Measurements from ENCODE around the gene ADSL.

Gene ADSL

DNA sequence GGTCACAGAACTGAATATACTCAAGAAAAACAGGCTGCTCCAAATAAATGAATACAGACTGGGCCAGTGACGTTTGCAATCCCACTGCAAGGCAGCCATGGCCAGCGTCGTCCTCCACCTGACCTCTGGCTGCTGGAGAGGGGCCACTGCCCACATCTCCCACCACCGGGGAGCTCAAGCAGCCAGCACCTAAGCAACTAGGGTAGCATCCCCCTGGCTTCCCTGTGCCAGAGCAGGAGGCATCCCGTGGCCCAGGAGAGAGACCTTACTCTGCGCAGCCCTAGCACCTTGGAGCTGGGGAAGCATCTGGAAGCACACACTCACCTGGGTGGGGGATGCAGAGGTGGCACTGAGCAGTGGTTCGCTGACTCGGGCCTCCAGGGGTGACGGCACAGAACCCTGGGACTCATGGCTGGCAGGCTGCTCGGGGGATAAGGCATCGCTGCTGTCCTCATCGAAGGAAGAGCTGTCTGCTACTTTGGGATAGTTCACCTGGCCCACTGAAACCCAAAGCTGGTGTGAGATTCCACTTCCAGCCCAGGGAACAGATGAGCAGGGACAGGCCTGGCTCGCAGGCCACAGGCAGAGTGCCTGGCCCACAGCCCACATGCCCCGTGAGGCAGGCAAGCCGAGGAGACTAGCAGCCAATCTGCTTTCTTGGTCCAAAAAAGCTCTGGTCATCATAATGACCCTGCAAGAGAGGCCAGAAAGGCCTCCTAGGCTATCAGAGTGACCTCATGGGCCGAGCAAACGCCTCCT lies 77.8 kb downstream of the ADSL start:
- ChIA-PET CTCF (interaction anchor here (6.6 kb wide), 1 partner anchor 14 kb away, joined by 64 read pairs; no protein-coding TSS in a partner anchor), POLR2A (no interaction called here)
- no peak for DNase-seq (ENCODE audit: low read depth, low spot score)
- H3K4me3 ChIP-seq (ENCODE audit: low read depth, low read length), result no peak overlapping the region
- TF ChIP-seq, protein P1, sequence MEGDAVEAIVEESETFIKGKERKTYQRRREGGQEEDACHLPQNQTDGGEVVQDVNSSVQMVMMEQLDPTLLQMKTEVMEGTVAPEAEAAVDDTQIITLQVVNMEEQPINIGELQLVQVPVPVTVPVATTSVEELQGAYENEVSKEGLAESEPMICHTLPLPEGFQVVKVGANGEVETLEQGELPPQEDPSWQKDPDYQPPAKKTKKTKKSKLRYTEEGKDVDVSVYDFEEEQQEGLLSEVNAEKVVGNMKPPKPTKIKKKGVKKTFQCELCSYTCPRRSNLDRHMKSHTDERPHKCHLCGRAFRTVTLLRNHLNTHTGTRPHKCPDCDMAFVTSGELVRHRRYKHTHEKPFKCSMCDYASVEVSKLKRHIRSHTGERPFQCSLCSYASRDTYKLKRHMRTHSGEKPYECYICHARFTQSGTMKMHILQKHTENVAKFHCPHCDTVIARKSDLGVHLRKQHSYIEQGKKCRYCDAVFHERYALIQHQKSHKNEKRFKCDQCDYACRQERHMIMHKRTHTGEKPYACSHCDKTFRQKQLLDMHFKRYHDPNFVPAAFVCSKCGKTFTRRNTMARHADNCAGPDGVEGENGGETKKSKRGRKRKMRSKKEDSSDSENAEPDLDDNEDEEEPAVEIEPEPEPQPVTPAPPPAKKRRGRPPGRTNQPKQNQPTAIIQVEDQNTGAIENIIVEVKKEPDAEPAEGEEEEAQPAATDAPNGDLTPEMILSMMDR (IDR thresholded peaks at IDR 0.05; ENCODE audit: insufficient read depth, low read length, missing control alignments), result no peak

DNA sequence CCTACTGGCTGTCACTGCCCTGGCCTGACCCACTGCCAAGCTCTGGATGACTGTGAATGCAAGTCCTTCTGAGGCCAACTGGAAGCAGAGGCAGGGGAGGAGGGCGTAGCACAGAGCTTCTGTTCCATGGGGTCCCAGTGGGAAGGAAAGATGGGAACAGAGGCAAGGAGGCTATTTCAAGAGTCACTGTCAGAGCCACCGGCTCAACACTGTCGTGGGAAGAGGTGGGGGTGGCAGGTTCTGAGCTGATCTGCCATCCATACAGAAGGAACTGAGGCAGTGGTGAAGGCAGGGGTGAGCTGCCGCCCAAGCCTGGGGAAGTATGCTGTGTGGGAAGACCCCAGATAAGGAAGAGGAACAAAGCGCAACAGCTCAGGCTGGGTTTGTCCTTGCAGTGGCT lies 78.8 kb downstream of the ADSL start:
- H3K4me3 ChIP-seq (ENCODE audit: low read depth, low read length), result no peak overlapping the region
- TF ChIP-seq, protein P1 (IDR thresholded peaks at IDR 0.05; ENCODE audit: insufficient read depth, low read length, missing control alignments), result no peak
- no peak for DNase-seq (ENCODE audit: low read depth, low spot score)
- ChIA-PET POLR2A (no interaction called here), CTCF (interaction anchor here (1.2 to 6.6 kb wide), 3 partner anchors 13 to 221 kb away, joined by 3 to 64 read pairs (median 24); no protein-coding TSS in a partner anchor)

DNA sequence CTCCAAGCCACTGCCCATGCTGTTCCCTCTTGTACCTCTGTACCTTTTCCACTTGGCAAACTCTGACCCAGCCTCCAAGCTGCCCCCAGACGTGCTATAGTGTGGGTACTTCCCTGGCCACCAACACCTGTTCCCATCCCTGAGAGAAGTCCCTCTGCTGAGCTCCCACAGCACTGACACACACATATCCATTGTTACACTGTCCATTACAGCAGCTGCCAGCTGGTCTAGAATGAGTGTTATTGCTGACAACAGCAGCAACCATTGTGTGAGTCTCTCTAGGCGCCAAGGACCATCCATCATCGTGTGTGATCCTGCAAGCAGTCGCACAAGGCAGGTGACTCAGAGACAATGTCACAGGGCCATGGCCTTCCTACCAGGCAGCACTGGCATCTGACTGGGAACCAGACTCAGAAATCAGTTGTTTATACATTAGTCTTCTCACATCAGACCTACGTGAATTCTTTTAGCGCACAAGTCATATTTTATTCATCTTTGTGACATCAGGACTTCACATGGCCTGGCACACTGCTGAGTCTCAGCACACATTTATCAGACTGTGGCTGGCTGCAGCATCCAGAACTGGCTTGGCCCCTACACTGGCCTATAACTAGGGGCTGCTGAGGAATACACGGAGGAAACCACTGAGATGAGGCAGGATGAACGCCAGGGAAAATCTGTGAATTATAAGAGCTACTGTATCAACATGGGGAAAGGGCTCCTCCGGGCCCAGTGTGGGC lies 80.5 kb downstream of the ADSL start:
- CTCF ChIA-PET, result interaction anchor here (0.9 to 6.6 kb wide), 6 partner anchors 11 to 473 kb away, joined by 3 to 64 read pairs (median 6); no protein-coding TSS in a partner anchor

DNA sequence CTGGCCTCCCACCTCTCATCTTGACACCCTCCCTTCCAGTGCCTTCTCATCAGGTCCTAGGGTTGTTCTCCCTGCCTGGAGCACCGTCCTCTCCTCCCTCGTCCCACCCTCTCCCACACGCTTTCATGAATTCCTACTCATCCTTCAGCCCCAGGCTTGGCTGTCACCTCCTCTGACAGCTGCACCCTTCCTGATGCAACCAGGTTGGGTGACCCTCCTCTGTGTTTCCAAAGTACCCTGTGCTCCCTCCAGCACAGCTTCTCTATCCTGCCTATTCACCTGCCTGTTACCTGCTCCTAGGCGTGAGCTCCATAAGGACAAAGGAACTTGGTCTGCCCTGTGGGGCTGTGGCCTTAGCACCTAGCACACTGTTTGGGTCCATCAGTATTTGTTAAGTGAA lies 82.5 kb downstream of the ADSL start:
- TF ChIP-seq, protein P1 (IDR thresholded peaks at IDR 0.05; ENCODE audit: insufficient read depth, low read length, missing control alignments), result no peak
- CTCF ChIA-PET, result interaction anchor here (1.1 to 6.6 kb wide), 3 partner anchors 9 to 217 kb away, joined by 3 to 64 read pairs (median 24); no protein-coding TSS in a partner anchor
- H3K4me3 ChIP-seq (ENCODE audit: low read depth, low read length), result no peak overlapping the region
- POLR2A ChIA-PET, result interaction anchor here (0.9 kb wide), 1 partner anchor 223 kb away, joined by 3 read pairs; no protein-coding TSS in a partner anchor
- DNase-seq (ENCODE audit: low read depth, low spot score), result no peak

More for the DNA sequence above, 80.5 kb downstream of the ADSL start:
- TF ChIP-seq, protein P1 (IDR thresholded peaks at IDR 0.05; ENCODE audit: insufficient read depth, low read length, missing control alignments), result no peak
- H3K4me3 ChIP-seq (ENCODE audit: low read depth, low read length), result no peak overlapping the region
- POLR2A ChIA-PET, result interaction anchor here (0.8 kb wide), 1 partner anchor 86 kb away, joined by 3 read pairs; no protein-coding TSS in a partner anchor
- no peak for DNase-seq (ENCODE audit: low read depth, low spot score)

DNA sequence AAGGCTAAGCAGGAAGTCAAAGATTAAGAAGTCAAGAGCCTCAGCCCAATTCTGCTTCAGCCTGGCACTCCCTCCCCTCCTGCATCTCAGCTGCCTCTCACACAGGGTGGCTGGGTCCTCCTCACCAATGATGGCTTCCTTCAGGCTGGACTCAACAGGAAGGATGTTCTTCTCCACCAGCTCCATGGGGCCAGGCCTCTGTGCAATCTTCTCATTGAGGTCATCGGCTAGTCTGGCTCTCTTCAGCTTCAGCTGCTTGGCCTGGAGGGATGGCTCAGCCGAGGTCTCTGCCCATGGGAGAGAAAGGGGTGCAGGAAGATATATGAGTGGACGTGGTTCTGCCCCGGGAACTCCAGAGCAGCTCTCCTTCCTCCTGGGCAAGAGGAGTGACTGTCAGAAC lies 83.2 kb downstream of the ADSL start:
- H3K4me3 ChIP-seq (ENCODE audit: low read depth, low read length), result no peak overlapping the region
- no peak for DNase-seq (ENCODE audit: low read depth, low spot score)
- TF ChIP-seq, protein P1 (IDR thresholded peaks at IDR 0.05; ENCODE audit: insufficient read depth, low read length, missing control alignments), result no peak
- CTCF ChIA-PET, result interaction anchor here (1.1 to 6.6 kb wide), 4 partner anchors 8 to 217 kb away, joined by 3 to 64 read pairs (median 14); no protein-coding TSS in a partner anchor
- POLR2A ChIA-PET, result no interaction called here

DNA sequence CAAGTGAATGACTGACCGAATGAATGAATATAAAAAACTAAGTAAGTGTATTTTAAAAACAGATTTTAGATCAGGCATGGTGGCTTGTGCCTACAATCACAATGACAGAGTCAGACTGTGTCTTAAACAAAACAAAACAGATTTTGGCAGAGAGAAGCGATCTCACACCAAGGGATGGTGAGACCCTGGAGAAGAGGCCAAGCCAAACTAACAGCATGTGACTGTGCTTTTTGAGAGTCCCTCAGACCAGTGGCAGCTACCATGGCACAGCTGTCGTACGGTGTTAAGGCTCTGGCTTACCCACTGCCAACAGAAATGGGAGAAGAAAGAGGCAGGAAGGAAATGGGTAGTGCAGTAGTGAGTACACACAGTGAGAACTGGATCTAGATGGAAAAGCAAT lies 84.7 kb downstream of the ADSL start:
- H3K4me3 ChIP-seq (ENCODE audit: low read depth, low read length), result no peak overlapping the region
- TF ChIP-seq, protein P1 (IDR thresholded peaks at IDR 0.05; ENCODE audit: insufficient read depth, low read length, missing control alignments), result no peak
- CTCF ChIA-PET, result interaction anchor here (1.6 to 12.7 kb wide), 3 partner anchors 12 to 215 kb away, joined by 4 to 233 read pairs (median 24); no protein-coding TSS in a partner anchor
- no peak for DNase-seq (ENCODE audit: low read depth, low spot score)
- POLR2A ChIA-PET, result no interaction called here

Data from AG04449 (cell line).